ENCODE results near the gene INPP5A. TPM values are rescaled to one million over a fixed set of nuclear protein-coding genes. Genes with fewer than 3 reads are reported as not detected.
"Not testable (repeated sequence)": the region's sequence is repeated elsewhere in the genome, so short reads cannot be mapped to it uniquely, and the experiment has no call there.

Gene INPP5A
- total and polyA plus RNA-seq, 10 of the 15 experiments (the other 5 are each of a cell fraction or from before 2014, with no cell fraction given): 0.52 to 15.0 (median 6.3) TPM

GRCh38 chr10:132504501-132505272 lies 32.9 kb upstream of the INPP5A start:
- H3K9ac ChIP-seq (ENCODE audit: control insufficient read depth, insufficient read depth, low read length): no peak overlapping the region
- 27% methylated on average over 14 of the region's 14 CpGs for WGBS (ENCODE audit: insufficient coverage, insufficient replicate concordance, low lambda C conversion rate, missing lambda C conversion rate)
- ChIA-PET POLR2A (no interaction called here), SMC1A (ENCODE audit: uncharacterized antibody, unreplicated experiment) (no interaction called here), RAD21 (ENCODE audit: unreplicated experiment) (no interaction called here), CTCF (no interaction called here)
- intact Hi-C loops (cut with micrococcal nuclease; ENCODE audit: unreplicated experiment): no loop called here
- DNase-seq (ENCODE audit: low read depth, low spot score): no peak
- no TSS peak for BruUV-seq (replicated peaks)
- H3K79me2 ChIP-seq (ENCODE audit: control insufficient read depth, insufficient read depth, low read length): no peaks in the 10 kb centered on the region
- in situ Hi-C loops (cut with MboI): no loop called here
- ATAC-seq: no peak
- H3K4me3 ChIP-seq: no peak overlapping the region
- no peaks in the 10 kb centered on the region for H4K20me1 ChIP-seq (ENCODE audit: control insufficient read depth, insufficient read depth)
- H3K27me3 ChIP-seq (replicated peaks in 1 of 2; ENCODE audit: control insufficient read depth in 2 of 2, insufficient read depth in 2 of 2, low read length in 1 of 2): no peaks in the 10 kb centered on the region; a peak in 1 of 4 replicates
- no peak for FAIRE-seq
- TF ChIP-seq SP1 (IDR thresholded peaks at IDR 0.05; ENCODE audit: low read depth, low read length) (no peak), SMC3 (IDR thresholded peaks at IDR 0.05; ENCODE audit: borderline replicate concordance, low read length) (no peak), NFXL1 (IDR thresholded peaks at IDR 0.05; ENCODE audit: borderline replicate concordance) (no peak), TCF7 (IDR thresholded peaks at IDR 0.05; ENCODE audit: borderline replicate concordance) (no peak), FOS (IDR thresholded peaks at IDR 0.05; ENCODE audit: borderline replicate concordance, extremely low read depth, insufficient read length) (no peak), EZH2 (IDR thresholded peaks at IDR 0.05; ENCODE audit: borderline replicate concordance, control insufficient read depth, low read depth, low read length) (no peak), ZNF384 (IDR thresholded peaks at IDR 0.05; ENCODE audit: borderline replicate concordance, low read depth, low read length) (no peak), RB1 (IDR thresholded peaks at IDR 0.05; ENCODE audit: borderline replicate concordance) (no peak), KAT2A (conservative IDR thresholded peaks at IDR 0.05; ENCODE audit: control insufficient read depth, low read depth, low read length) (no peak), ESRRA (IDR thresholded peaks at IDR 0.05; ENCODE audit: low read length) (no peak), FOXK2 (IDR thresholded peaks at IDR 0.05) (no peak)
- no peaks in the 10 kb centered on the region for H3K36me3 ChIP-seq (ENCODE audit: control insufficient read depth in 2 of 2, insufficient read depth in 2 of 2, low read length in 1 of 2)
- H3K27ac ChIP-seq (ENCODE audit: control insufficient read depth, insufficient read depth): no peak overlapping the region
- H3K4me1 ChIP-seq (ENCODE audit: control insufficient read depth, insufficient read depth, low read length): no peaks in the 10 kb centered on the region
- no peaks in the 10 kb centered on the region for H3K9me3 ChIP-seq (replicated peaks; ENCODE audit: control insufficient read depth, insufficient read depth, low read length)
- H3K4me2 ChIP-seq (ENCODE audit: control insufficient read depth, insufficient read depth): no peak overlapping the region
- H2AFZ ChIP-seq (ENCODE audit: control insufficient read depth, low read depth, low read length): no peak overlapping the region

DNA sequence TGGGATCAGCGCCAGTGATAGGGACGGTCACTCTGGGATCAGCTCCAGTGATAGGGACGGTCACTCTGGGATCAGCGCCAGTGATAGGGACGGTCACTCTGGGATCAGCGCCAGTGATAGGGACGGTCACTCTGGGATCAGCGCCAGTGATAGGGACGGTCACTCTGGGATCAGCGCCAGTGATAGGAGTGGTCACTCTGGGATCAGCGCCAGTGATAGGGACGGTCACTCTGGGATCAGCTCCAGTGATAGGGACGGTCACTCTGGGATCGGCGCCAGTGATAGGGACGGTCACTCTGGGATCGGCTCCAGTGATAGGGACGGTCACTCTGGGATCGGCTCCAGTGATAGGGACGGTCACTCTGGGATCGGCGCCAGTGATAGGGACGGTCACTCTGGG lies 32.0 kb upstream of the INPP5A start:
- H3K4me3 ChIP-seq; CTCF ChIA-PET; H2AFZ ChIP-seq (ENCODE audit: control insufficient read depth, low read depth, low read length); BruUV-seq (replicated peaks); POLR2A ChIA-PET; H3K4me1 ChIP-seq (ENCODE audit: control insufficient read depth, insufficient read depth, low read length); RAD21 ChIA-PET (ENCODE audit: unreplicated experiment); H4K20me1 ChIP-seq (ENCODE audit: control insufficient read depth, insufficient read depth); H3K27ac ChIP-seq (ENCODE audit: control insufficient read depth, insufficient read depth); H3K4me2 ChIP-seq (ENCODE audit: control insufficient read depth, insufficient read depth); H3K27me3 ChIP-seq (replicated peaks in 1 of 2; ENCODE audit: control insufficient read depth in 2 of 2, insufficient read depth in 2 of 2, low read length in 1 of 2); H3K36me3 ChIP-seq (ENCODE audit: control insufficient read depth in 2 of 2, insufficient read depth in 2 of 2, low read length in 1 of 2); ATAC-seq; DNase-seq (ENCODE audit: low read depth, low spot score); H3K9ac ChIP-seq (ENCODE audit: control insufficient read depth, insufficient read depth, low read length); FAIRE-seq; in situ Hi-C loops (cut with MboI); H3K79me2 ChIP-seq (ENCODE audit: control insufficient read depth, insufficient read depth, low read length); intact Hi-C loops (cut with micrococcal nuclease; ENCODE audit: unreplicated experiment); H3K9me3 ChIP-seq (replicated peaks; ENCODE audit: control insufficient read depth, insufficient read depth, low read length); SMC1A ChIA-PET (ENCODE audit: uncharacterized antibody, unreplicated experiment): not testable (repeated sequence)
- 66% methylated on average over 9 of the region's 23 CpGs for WGBS (ENCODE audit: insufficient coverage, insufficient replicate concordance, low lambda C conversion rate, missing lambda C conversion rate)

Measured in GM12878 (cell line).